ENCODE results near the gene PARP8.

The PARP8 gene

GRCh38 chr5:50886657-50887345 is 220.4 kb downstream of the PARP8 start:
- Histone ChIP-seq H3K27me3 (peaks cover 7% of the 10 kb centered on the region), H3K27ac (no peak overlapping the region), H3K4me1 (ENCODE audit: control insufficient read depth in 1 of 2, insufficient read depth in 1 of 2, low read depth in 1 of 2, low read length in 1 of 2) (no peaks in the 10 kb centered on the region), H3K36me3 (no peaks in the 10 kb centered on the region), H3K9me3 (no peaks in the 10 kb centered on the region), H3K4me3 (ENCODE audit: low read depth in 1 of 2, low read length in 1 of 2) (no peak overlapping the region)
- no peak for TF ChIP-seq CTCF (IDR thresholded peaks at IDR 0.05)

GRCh38 chr5:50887889-50888633 is 221.6 kb downstream of the PARP8 start:
- no peaks in the 10 kb centered on the region for H3K4me1 ChIP-seq (ENCODE audit: control insufficient read depth in 1 of 2, insufficient read depth in 1 of 2, low read depth in 1 of 2, low read length in 1 of 2)
- H3K36me3 ChIP-seq = no peaks in the 10 kb centered on the region
- no peak overlapping the region for H3K4me3 ChIP-seq (ENCODE audit: low read depth in 1 of 2, low read length in 1 of 2)
- H3K9me3 ChIP-seq = no peaks in the 10 kb centered on the region
- peaks cover 7% of the 10 kb centered on the region for H3K27me3 ChIP-seq
- H3K27ac ChIP-seq = no peak overlapping the region
- TF ChIP-seq CTCF (IDR thresholded peaks at IDR 0.05) = no peak

GRCh38 chr5:50888751-50889150 is 222.3 kb downstream of the PARP8 start:
- Histone ChIP-seq H3K36me3 (no peaks in the 10 kb centered on the region), H3K27ac (no peak overlapping the region), H3K9me3 (no peaks in the 10 kb centered on the region), H3K4me3 (ENCODE audit: low read depth in 1 of 2, low read length in 1 of 2) (no peak overlapping the region), H3K4me1 (ENCODE audit: control insufficient read depth in 1 of 2, insufficient read depth in 1 of 2, low read depth in 1 of 2, low read length in 1 of 2) (no peaks in the 10 kb centered on the region), H3K27me3 (peaks cover 7% of the 10 kb centered on the region)
- no peak for TF ChIP-seq CTCF (IDR thresholded peaks at IDR 0.05)

GRCh38 chr5:50889790-50890189 is 223.4 kb downstream of the PARP8 start:
- no peak for TF ChIP-seq CTCF (IDR thresholded peaks at IDR 0.05)
- no peak overlapping the region for H3K27ac ChIP-seq
- H3K9me3 ChIP-seq = no peaks in the 10 kb centered on the region
- H3K4me3 ChIP-seq (ENCODE audit: low read depth in 1 of 2, low read length in 1 of 2) = no peak overlapping the region
- H3K27me3 ChIP-seq = peaks cover 7% of the 10 kb centered on the region
- no peaks in the 10 kb centered on the region for H3K36me3 ChIP-seq
- no peaks in the 10 kb centered on the region for H3K4me1 ChIP-seq (ENCODE audit: control insufficient read depth in 1 of 2, insufficient read depth in 1 of 2, low read depth in 1 of 2, low read length in 1 of 2)

Measured in neutrophil (primary cell).